HG02884 (cell line): Measurements from ENCODE around the gene C1orf94.
"Not testable (repeated sequence)": the region's sequence is repeated elsewhere in the genome, so short reads cannot be mapped to it uniquely, and the experiment has no call there.

ENCODE experiments used
- ATAC-seq: cut with Tn5 transposase; IDR thresholded peaks from one replicate; pipeline ENCODE4 v1.9.1; 2021; ENCODE audit warnings: mild to moderate bottlenecking, moderate library complexity; ENCODE audit not compliant: unreplicated experiment

C1orf94 gene

GRCh38 chr1:34164771-34165391 lies 11.8 kb upstream of the C1orf94 start, which contains the start of gene CSMD2:
Gene CSMD2 (minus strand): TSS chr1:34165230. CDS start chr1:34165097, 133 bp downstream.
- no peak for ATAC-seq

- ATAC-seq: no peak
These were observed 11.2 kb upstream of the C1orf94 start for GRCh38 chr1:34165422-34165921.

- ATAC-seq: no peak
These were observed 10.5 kb upstream of the C1orf94 start for GRCh38 chr1:34166191-34166624.

GRCh38 chr1:34166625-34167361 lies 9.9 kb upstream of the C1orf94 start:
- no peak for ATAC-seq

- no peak for ATAC-seq
These were observed 9.3 kb upstream of the C1orf94 start for GRCh38 chr1:34167389-34167788.

- ATAC-seq: no peak
These were observed 963 bp upstream of the C1orf94 start for GRCh38 chr1:34175744-34176143.

GRCh38 chr1:34178072-34178471 lies 1.4 kb downstream of the C1orf94 start:
- ATAC-seq: no peak

- ATAC-seq: not testable (repeated sequence)
These were observed 6.7 kb downstream of the C1orf94 start for GRCh38 chr1:34183381-34183780.

- ATAC-seq: no peak
These were observed 10.2 kb downstream of the C1orf94 start for GRCh38 chr1:34186741-34187494.

GRCh38 chr1:34188418-34188817 lies 11.7 kb downstream of the C1orf94 start:
- no peak for ATAC-seq

GRCh38 chr1:34188985-34189384 lies 12.3 kb downstream of the C1orf94 start:
- ATAC-seq: no peak

- no peak for ATAC-seq
These were observed 14.0 kb downstream of the C1orf94 start for GRCh38 chr1:34190692-34191091.

GRCh38 chr1:34192621-34193020 lies 15.9 kb downstream of the C1orf94 start:
- no peak for ATAC-seq

GRCh38 chr1:34199927-34200326 lies 23.2 kb downstream of the C1orf94 start:
- ATAC-seq: no peak

GRCh38 chr1:34212673-34213072 lies 36.0 kb downstream of the C1orf94 start:
- no peak for ATAC-seq

GRCh38 chr1:34213956-34214355 lies 37.2 kb downstream of the C1orf94 start:
- no peak for ATAC-seq

- no peak for ATAC-seq
These were observed 54.7 kb downstream of the C1orf94 start for GRCh38 chr1:34231441-34231840.

- no peak for ATAC-seq
These were observed 58.9 kb downstream of the C1orf94 start for GRCh38 chr1:34235594-34235993.

GRCh38 chr1:34236089-34236488 lies 59.4 kb downstream of the C1orf94 start:
- no peak for ATAC-seq

GRCh38 chr1:34237151-34237815 lies 60.6 kb downstream of the C1orf94 start:
- ATAC-seq: no peak

GRCh38 chr1:34245967-34246366 lies 69.3 kb downstream of the C1orf94 start:
- no peak for ATAC-seq
